SIG-M5 treated with dmso at 0.1 percent for 504 hours (cell line): ENCODE results near the gene SIRT3.

Experiments
- DNase-seq: peaks from one replicate; lab custom pipeline; 2025; ENCODE audit not compliant: unreplicated experiment; lab: John Stamatoyannopoulos, UW

Gene SIRT3

DNA sequence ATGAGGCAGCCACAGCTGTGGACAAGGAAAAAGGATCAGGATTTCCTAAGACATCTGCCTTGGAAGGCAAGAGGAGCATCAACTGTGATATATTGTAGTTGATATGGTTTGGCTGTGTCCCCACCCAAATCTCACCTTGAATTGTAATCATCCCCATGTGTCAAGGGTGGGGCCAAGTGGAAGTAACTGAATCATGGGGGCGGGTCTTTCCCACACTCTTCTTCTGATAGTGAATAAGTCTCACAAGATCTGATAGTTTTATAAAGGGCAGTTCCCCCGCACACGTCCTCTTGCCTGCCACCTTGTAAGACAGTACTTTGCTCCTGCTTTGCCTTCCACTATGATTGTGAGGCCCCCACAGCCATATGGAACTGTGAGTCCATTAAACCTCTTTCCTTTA lies 18.4 kb downstream of the SIRT3 start:
- DNase-seq: no peak

DNA sequence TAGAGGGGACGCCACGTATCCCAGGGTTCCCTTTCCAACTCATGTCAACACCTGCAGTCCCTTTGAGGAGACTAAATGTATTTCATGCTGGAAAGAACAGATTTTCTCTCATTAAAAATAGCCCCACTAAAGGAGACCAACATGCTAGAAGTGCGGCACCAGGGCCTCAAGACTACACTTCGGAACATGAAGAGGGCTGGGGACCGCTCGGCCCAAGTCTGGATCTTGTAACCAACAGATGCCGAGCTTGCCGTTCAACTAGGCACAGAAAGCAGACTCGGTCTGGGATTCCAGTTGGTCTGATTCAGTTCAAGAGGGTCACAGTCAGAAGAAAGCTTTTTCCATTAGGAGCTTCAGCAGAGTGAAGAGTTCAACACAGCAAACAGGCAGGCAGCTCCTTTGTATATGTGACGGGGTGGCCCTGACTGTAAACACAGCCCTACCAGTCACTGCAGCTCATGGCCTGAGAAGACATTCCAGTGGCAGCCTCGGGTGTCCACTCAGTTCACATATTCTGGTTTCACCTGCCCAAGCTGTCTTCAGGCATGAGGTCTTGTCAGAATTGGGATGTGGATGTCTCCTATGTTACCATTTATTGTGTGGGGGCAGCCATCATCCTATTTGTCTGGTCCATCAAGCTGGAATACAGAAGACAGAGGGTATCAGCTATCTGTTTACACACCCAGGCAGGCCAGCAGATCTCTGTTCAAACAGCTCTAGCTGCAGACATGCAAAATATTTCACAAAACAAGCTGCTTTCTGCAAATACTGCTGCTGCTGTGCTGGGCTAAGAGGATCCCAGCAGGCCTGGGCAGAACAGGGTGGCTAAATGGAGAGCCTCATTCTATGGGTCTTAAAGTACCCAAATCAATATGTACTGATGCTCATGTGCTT lies 19.8 kb downstream of the SIRT3 start:
- no peak for DNase-seq

DNA sequence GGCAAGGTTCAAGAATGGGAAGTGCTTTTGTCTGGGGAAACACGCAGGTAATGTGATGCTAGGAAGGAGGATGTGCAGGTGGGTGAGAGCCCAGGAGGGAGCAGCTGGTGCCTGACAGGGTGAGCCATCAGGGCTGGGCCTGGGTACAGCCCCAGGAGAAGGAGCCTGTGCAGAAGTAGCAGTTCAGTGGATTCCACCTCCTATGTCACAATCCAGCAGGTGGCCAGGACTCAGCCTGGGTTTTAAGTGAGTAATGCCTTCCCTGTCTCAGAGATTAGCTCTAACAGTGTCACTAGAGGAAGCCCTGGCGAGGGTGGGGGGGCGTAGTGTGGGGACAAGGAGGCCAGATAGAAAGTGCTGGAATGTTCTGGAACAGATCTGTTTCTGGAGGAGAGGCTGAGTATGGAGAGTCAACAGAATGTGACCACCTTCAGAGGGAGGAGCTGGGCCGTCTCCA lies 20.5 kb downstream of the SIRT3 start:
- DNase-seq: no peak

DNA sequence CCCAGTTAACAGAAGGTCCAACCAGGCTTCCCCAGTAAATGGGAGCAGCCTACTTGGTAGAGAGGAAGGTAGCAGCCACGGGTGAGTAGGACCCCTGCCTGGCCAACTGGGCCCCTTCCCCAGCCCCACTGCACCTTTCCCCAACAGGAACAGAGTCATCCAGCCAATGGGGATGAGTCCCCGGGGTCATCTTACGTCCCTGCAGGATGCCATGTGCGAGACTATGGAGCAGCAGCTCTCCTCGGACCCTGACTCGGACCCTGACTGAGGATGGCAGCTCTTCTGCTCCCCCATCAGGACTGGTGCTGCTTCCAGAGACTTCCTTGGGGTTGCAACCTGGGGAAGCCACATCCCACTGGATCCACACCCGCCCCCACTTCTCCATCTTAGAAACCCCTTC lies 22.1 kb downstream of the SIRT3 start:
- no peak for DNase-seq

DNA sequence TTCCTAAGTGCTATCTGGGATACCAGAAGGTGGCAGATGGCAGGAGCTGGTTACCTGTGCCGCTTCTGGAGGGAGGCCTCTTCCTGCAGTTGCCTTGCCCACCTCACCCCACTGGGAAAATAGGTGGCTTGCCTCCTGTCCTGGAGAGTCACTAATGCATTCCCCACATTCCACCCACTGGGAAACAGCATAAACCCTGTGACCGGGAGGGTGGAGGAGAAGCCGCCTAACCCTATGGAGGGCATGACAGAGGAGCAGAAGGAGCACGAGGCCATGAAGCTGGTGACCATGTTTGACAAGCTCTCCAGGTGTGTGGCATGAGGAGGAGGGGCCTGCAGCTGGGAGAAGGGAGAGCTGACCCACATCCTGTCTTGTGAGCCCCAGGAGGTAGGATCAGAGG lies 23.0 kb downstream of the SIRT3 start:
- no peak for DNase-seq

DNA sequence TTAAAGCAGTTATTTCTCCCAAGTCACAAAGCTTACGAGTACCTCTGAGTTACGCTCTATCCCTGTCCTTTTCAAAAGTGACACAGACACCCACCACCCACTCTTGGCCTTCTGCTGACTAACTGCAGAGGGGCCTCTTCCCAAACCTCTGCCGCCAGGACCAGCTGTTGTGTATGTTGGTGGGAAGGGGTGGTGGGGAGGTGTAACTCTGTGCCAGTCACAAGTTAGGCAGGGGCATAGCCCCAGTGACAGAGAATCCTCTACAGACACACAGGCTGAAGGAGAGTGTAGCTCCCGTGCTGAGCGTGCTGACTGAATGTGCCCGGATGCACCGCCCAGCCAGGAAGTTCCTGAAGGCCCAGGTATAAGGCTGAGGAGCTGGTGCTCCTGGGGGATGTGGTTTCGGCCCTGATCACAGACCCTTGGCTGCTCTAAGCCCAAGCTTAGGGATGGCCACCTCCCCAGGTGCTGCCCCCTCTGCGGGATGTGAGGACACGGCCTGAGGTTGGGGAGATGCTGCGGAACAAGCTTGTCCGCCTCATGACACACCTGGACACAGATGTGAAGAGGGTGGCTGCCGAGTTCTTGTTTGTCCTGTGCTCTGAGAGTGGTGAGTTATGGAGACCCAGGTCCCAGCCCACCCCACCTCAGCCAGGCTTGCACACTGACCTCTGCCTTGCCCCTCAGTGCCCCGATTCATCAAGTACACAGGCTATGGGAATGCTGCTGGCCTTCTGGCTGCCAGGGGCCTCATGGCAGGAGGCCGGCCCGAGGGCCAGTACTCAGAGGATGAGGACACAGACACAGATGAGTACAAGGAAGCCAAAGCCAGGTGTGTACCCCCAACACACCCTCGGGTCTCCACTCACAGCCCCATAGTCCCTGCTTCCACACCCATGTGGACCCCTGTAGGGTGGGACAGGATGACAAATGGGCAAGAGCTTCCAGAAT lies 23.7 kb downstream of the SIRT3 start:
- no peak for DNase-seq

DNA sequence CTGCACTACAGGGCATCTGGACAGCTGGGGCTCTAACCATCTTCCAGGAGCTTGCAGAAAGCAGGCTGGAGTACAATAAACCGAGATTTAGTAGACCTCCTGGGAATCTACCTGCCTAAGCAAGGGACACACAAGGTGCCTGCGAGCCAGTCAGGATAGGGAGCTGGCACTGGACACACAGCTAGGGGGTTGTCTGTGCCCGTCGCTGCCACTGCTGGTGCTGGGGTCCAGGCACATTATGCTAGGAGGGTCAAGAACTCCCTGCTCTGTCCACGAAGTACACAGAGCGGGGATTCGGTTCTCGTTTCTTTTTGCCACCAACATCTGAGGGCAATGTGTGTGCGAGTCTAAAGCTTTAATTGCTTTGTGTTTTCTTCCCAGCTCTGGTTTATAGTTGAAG lies 24.4 kb downstream of the SIRT3 start:
- DNase-seq: no peak

DNA sequence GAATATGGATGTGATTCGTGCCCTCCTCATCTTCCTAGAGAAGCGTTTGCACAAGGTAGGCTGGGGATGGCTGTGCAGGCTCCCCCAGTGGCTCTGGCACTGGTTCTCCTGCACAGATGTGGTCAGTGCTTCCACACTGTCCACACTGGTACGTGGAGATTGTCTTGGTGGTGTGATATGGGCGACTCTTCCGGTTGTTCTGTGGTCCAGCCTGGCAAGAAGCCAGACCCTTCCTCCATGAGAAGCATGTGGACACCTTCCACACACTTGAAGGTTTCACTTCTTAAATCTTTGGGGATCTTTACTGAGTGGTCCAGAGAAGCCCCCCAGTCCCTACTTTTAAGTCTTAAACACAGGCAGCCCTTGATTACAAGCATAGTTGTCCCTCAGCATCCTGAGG lies 24.8 kb downstream of the SIRT3 start:
- DNase-seq: no peak

DNA sequence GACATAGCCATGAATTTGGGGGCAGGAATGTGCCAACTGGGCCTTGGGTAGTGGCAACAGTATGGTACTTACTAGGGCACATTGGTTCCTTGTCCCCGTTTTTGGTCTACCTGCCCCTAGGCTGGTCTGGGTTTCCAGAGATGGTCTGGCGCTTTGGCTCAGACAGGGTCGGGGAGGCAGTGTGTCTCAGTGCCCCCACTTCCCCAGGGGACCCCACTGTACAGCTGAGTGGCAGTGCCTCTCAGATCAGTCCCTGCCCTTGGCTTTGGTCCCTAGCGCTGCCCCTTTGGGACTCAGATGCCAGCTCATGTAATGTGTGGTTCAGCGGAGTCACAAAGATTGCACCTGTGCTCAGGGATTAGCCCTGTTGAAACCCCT lies 25.4 kb downstream of the SIRT3 start:
- DNase-seq: no peak

DNA sequence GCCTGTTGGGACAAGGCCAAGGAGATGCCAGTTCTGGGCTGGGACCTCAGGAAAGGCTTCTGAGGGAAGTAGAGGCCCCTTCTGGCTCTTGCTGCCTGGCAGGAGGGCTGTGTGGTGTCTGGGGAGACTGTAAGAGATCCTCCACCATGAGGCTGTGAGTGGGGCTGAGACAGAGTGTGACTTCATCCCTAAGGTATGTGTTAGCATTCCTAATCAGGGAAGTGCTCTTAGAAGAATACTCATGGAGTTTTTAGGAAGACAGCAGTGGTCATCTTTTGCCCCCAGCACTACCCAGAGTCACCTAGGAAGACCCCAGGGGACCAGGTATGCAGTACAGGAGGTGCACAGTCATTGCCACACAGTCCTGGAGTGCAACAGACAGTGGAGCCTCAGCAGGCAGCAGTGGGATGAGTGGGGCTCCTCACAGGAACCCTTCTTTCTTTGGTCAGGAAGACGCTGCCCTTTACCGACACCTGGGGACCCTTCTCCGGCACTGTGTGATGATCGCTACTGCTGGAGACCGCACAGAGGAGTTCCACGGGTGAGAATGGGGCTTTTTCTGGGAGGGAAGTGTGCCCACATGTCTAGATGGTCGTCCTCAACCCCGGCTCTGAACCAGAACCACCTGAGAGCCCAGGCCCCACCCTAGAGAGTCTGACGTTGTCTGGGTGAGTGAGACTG lies 25.9 kb downstream of the SIRT3 start:
- no peak for DNase-seq

DNA sequence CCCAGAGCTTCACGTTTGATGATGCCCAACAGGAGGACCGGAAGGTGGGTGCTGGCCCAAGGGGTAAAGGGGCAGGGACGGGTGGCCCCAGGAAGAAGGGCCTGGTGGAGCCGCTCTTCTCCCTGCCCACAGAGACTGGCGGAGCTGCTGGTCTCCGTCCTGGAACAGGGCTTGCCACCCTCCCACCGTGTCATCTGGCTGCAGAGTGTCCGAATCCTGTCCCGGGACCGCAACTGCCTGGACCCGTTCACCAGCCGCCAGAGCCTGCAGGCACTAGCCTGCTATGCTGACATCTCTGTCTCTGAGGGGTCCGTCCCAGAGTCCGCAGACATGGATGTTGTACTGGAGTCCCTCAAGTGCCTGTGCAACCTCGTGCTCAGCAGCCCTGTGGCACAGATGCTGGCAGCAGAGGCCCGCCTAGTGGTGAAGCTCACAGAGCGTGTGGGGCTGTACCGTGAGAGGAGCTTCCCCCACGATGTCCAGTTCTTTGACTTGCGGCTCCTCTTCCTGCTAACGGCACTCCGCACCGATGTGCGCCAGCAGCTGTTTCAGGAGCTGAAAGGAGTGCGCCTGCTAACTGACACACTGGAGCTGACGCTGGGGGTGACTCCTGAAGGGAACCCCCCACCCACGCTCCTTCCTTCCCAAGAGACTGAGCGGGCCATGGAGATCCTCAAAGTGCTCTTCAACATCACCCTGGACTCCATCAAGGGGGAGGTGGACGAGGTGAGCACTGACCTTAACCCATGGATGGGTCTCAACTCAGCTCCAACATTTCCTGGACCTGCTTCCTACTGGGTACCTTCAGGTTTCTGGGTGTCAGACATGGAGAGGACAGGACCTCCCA lies 26.6 kb downstream of the SIRT3 start:
- DNase-seq: no peak

DNA sequence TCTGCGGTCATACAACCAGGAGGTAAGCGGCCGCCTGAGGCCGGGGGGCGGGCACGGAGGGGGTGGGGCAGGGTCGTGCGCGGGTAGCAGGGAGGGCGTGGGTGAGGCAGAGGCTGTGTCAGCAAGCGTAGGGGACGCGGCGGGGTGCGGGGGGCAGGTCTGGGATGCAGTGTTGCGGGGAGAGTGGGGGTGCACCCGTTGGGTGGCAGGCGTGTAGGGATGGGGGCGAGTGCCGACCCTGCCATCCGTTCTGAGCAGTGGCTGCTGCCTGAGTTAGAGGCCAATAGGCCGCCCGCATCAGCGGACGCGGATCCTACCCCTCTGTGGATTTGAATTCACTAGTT lies 27.3 kb downstream of the SIRT3 start:
- no peak for DNase-seq

DNA sequence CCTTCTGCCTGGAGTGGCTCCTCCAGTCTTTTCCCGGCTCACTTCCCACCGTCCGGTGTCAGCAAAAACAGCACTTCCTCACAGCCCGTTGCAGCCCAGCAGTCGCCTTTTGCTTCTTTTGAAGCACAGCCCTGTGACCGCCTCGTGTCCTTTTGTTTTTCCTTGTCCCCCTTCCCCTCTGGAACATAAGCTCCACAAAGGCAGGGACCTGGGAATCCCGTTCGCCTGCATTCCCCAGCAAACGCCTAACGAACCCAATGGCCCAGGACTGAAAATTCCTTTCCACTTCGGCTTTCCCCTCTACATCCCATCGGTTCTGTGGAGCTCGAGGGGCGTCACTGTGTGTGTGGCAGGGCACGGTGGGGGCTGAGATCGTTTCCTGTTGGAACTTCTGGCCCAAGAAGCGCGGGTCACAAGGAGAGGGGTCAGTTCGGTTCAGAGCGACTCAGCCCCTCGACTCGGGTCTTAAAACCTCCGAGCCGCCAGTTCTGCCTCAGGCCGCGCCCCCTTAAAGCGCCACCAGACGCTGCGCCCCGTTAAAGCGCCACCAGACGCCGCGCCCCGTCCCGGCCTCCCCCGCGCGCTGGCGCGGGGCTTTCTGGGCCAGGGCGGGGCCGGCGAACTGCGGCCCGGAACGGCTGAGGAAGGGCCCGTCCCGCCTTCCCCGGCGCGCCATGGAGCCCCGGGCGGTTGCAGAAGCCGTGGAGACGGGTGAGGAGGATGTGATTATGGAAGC lies 27.8 kb downstream of the SIRT3 start:
- peak; percentile 74 for DNase-seq

DNA sequence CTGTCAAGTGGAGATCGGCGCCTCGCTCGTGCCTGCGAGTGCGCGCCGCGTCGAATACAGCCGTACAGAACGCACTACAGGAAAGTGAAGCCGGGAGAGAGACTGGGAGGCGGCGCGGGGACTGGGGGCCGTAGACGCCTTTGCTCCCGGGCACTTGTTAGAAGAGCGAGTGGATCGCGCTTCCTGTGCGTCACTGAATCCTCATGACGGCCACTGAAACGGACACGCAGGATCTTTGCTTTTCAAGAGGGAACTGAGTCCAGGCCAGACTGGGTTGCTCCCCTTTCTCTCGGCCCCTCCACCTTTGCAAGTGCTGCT lies 28.3 kb downstream of the SIRT3 start:
- peak; percentile 47 for DNase-seq

DNA sequence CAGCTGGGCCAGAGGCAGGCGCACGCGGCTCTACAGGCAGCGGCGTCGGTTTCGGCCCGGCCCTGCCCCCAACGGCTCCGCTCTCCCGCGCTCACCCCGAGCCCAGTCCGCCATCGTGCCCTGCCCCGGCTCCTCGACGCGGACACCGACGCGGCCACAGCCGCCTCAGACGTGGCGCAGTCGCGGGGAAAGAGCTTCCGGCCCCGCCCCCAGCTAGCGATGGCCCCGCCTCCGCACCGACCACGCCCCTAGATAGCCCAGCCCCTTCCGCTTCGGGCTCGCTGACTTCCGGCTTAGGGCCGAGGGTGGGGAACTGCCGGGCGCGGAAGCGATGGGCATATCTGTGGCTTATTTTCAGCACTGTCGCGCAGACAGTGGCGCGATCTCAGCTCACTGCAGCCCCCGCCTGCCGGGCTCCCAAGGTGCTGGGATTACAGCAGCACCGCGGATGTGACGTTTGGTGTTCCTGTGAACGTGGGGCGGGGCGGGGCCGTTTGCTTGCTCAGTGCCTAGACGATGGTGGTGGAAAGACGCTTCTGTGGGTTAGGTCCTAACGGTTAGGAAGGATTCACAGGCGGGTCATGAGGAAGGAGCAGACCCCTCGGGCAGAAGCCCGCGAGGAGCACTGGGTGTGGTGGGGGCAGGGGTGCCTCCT lies 28.8 kb downstream of the SIRT3 start, which contains the start of the genes BET1L and RIC8A:
Gene BET1L, minus strand, starts transcription at position 192 of the 655 bp plus-strand sequence. Its CDS starts 78 bp downstream, at position 114.
Gene RIC8A, plus strand, starts transcription at position 501 of the 655 bp plus-strand sequence. CDS start 1,147 bp downstream, outside the sequence.
- peak; percentile 96 for DNase-seq

DNA sequence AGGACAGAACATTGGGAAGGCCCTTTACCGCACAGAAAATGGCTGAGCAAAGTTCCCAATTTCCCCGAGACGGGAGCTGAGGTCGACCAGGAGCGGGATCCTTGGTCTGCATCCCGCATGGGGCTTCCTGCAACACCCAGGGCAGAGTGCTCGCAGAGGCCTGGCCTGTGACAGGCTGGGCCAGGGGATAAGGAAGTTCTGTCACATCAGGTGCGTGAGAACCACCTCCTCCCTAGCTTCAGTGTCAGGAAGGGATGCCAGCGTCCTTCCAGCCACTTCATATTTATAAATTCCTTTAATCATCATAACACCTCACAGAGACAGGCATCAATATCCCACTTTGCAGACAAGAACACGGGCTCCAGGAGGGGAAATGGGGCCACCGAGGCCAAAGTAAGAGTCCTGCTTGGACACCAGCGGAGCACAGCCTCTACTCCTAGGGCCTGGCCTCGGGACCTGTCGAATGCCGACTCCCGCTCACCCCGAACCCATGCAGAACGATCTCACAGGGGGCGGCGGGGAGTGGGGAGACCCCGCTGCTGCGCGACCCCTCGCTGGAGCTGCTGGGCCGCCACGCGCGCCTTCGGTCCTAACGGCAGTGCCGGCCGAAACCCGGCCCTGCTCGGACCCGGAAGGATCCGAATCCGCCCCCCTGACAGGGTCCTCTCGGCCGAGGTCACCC lies 29.5 kb downstream of the SIRT3 start:
- no peak for DNase-seq

DNA sequence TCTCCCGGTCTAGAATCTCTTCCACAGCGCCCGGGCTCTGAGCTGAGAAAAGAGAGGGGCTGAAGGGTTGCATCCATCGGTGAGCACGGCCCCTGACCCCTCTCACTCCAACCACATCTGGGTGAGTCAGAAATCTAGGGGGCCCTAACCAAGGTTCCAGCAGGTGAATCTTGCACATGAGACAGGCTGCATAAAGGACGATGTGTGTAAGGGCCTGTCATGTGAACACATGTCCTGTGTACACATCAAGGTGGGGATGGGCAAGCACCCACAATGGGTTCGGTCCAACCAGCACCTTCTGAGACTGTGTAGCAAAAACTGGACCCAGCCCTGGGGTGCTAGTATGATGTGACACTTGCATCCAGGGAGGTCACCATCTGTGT lies 30.1 kb downstream of the SIRT3 start:
- DNase-seq: no peak

DNA sequence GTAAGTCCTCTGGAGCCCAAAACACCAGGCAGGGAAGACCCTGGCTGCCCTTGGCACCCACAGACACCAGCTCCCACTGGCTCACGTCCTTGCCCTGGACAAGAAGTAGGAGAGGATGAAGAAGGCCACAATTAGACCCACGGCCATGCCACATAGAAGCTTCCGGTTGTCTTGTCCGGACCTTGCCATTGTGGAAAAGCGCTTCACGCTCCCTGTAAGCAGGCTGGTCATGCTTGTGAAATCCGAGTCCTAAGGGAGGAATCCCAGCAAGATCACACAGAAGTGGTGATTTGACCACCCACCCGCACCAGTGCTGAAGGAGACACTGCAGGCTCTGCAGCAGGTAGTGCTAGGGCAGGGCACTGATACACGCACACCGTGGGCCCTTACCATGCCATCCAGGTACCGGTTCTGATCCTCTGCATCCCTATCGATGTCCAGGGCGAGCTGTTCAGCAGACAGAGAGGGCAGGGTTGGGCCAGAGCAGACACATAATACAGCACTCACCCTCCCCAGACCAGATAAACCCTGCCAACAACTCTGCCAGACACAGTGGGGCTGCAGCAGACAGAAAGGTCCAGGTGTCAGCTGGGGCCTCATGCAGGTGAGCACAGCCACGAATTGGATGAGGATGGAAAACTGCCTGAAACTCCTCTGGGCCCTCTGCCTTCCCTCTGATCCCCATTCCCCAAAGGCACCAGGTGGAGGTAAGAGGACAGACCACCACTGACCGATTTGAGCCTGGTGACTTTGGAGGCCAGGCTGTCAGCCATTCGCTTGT lies 30.7 kb downstream of the SIRT3 start:
- no peak for DNase-seq
